Testis (tissue), 3 donors: ENCODE data around the gene SERPING1. TPM values are rescaled to one million over a fixed set of nuclear protein-coding genes. Genes with fewer than 3 reads are reported as not detected.
A peak's percentile ranks its signal among the peaks of the same experiment; 100 is the strongest.

Experiments used
- DNase-seq: peaks from one replicate; pipeline ENCODE4 v3.0.0-alpha.2; 2019
- H3K27ac ChIP-seq, 2 donors: fragments of 200-600 bp; sonication (generic); one replicate each; pipeline ENCODE4 v1.5.1; 2019
- H3K27me3 ChIP-seq: fragments of 200-600 bp; sonication (generic); one replicate; pipeline ENCODE4 v1.5.1; 2019
- H3K36me3 ChIP-seq: fragments of 200-600 bp; sonication (generic); one replicate; pipeline ENCODE4 v1.5.1; 2017; ENCODE audit warnings: low read depth; ENCODE audit errors: missing control alignments
- H3K4me1 ChIP-seq: fragments of 200-600 bp; sonication (generic); one replicate; pipeline ENCODE4 v1.5.1; 2019
- H3K4me3 ChIP-seq, 2 donors: fragments of 200-600 bp; sonication (generic); one replicate each; pipeline ENCODE4 v1.5.1; 2017 to 2019
- H3K9me3 ChIP-seq: fragments of 200-600 bp; sonication (generic); one replicate; pipeline ENCODE4 v1.5.1; 2017
- CTCF ChIP-seq, 3 experiments: fragments of 450-650 bp in 2 of 3; fragments of 200-600 bp in 1 of 3; sonication (generic) in 1 of 3; IDR thresholded peaks; one replicate each; pipeline ENCODE4 v1.5.1; 2016 to 2019; ENCODE audit warnings: antibody characterized with exemption in 3 of 3, mild to moderate bottlenecking in 2 of 3, moderate library complexity in 1 of 3
- POLR2A ChIP-seq: fragments of 450-650 bp; IDR thresholded peaks from one replicate; pipeline ENCODE4 v1.6.1; 2017; ENCODE audit warnings: antibody characterized with exemption, mild to moderate bottlenecking, moderate library complexity
- WGBS, 2 donors: methylation state at CpG; one replicate each; pipeline ENCODE4 v1.1.5; 2018; 5-methylcytosine and 5-hydroxymethylcytosine counted together
- intact Hi-C: fragments of 100-400 bp; cut with DNase I; formaldehyde crosslinking; loops from one replicate; pipeline ENCODE4 v1.15.1; 2023; ENCODE audit warnings: low total_unique reads
- polyA plus RNA-seq: library from polyadenylated mRNA; stranded (reverse); fragments of 350-450 nt; fragmentation: Illumina TruSeq; extraction: RNeasy Lipid Tissue Mini Kit (QIAGEN cat#74804); gene quantifications from one replicate; pipeline ENCODE4 v1.2.3, GENCODE V29; 2014; ENCODE audit warnings: low read depth, low replicate concordance; ENCODE audit not compliant: insufficient read depth
- total RNA-seq, 2 donors: library from RNA; depleted of rRNA; stranded (reverse); fragments of >200 nt; gene quantifications; one replicate each; pipeline ENCODE4 v1.2.3, GENCODE V29; 2016

Gene SERPING1
- total and polyA plus RNA-seq, 3 donors from 2014 or later = 53.6 to 273 (median 113) TPM

DNA sequence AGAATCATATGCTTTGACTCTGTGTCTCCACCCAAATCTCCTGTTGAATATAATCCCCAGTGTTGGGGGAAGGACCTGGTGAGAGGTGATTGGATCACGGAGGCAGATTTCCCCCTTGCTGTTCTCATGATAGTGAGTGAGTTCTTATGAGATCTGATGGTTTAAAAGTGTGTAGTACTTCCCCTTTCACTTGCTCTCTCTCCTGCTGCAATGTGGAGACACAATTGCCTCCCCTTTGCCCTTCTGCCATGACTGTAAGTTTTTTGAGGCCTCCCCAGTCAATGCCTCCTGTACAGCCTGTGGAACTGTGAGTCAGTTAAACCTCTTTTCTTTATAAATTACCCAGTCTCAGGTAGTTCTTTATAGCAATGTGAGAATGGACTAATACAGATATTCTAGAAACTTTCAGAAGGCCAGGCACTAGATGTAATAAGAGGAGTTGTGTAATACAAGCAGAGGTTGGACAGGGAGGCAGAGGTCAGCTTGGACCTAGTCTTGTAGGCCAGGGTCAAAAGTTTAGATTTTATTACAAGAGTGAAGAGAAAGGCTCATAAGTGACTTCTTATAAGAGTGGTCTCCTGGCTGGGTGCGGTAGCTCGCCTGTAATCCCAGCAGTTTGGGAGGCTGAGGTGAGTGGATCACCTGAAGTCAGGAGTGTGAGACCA lies 9.3 kb upstream of the SERPING1 start:
- Histone ChIP-seq H3K27ac (no peak overlapping the region), H3K36me3 (no peaks in the 10 kb centered on the region), H3K9me3 (no peaks in the 10 kb centered on the region), H3K4me1 (no peaks in the 10 kb centered on the region), H3K4me3 (no peak overlapping the region), H3K27me3 (no peaks in the 10 kb centered on the region)
- TF ChIP-seq CTCF (IDR thresholded peaks at IDR 0.05) (no peak), POLR2A (no peak)
- intact Hi-C loops = no loop called here
- 88 to 98% methylated on average over 3 of the region's 3 CpGs for WGBS, 2 donors
- no peak for DNase-seq

DNA sequence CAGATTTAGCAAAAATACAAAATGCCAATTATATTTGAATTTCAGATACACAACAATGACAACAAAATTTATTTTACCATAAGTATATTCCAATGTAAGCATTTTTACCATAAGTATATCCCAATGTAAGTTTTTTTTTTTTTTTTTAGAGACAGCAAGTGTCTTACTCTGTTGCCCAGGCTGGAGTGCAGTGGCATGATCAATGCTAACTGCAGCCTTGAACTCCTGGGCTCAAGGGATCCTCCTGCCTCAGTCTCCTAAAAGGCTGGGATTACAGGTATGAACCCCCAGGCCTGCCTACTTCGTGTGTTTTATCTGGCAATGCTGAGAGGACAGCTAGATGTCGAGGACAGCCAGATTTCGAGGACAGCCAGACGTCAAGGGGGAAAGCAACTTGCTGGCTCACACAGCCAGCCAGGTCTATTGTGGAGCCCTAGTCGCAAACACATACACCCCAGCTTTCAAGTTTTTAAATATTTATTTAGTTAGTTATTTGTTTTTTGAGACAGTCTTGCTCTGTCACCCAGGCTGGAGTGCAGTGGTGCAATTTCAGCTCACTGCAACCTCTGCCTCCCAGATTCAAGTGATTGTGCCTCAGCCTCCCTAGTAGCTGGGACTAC lies 1.1 kb upstream of the SERPING1 start:
- no peaks in the 10 kb centered on the region for H3K9me3 ChIP-seq
- no peaks in the 10 kb centered on the region for H3K4me1 ChIP-seq
- H3K27ac ChIP-seq = peak overlapping the region in 1 of 2 donors; percentile 93
- WGBS, 2 donors = 52 to 68% methylated on average over 5 of the region's 5 CpGs
- no peak for DNase-seq
- H3K36me3 ChIP-seq = no peaks in the 10 kb centered on the region
- no peak overlapping the region for H3K4me3 ChIP-seq
- no peak for TF ChIP-seq POLR2A
- TF ChIP-seq CTCF (IDR thresholded peaks at IDR 0.05) = no peak
- intact Hi-C loops = no loop called here
- no peaks in the 10 kb centered on the region for H3K27me3 ChIP-seq

- H3K4me3 ChIP-seq = peak overlapping the region; percentile 57 to 64
- peak overlapping the region; percentile 83 to 93 for H3K27ac ChIP-seq
- TF ChIP-seq POLR2A = no peak
- TF ChIP-seq CTCF (IDR thresholded peaks at IDR 0.05) = no peak
- no peaks in the 10 kb centered on the region for H3K4me1 ChIP-seq
- H3K9me3 ChIP-seq = no peaks in the 10 kb centered on the region
- peak; percentile 69 for DNase-seq
- intact Hi-C loops = no loop called here
- H3K36me3 ChIP-seq = no peaks in the 10 kb centered on the region
- WGBS, 2 donors = 2 to 4% methylated on average over 10 to 33 of the region's 33 CpGs
- no peaks in the 10 kb centered on the region for H3K27me3 ChIP-seq
These were observed 688 bp downstream of the SERPING1 start for GRCh38 chr11:57597916-57598830.

GRCh38 chr11:57598831-57599155 lies 1.3 kb downstream of the SERPING1 start:
- intact Hi-C loops = no loop called here
- no peaks in the 10 kb centered on the region for H3K36me3 ChIP-seq
- 34 to 41% methylated on average over 4 to 5 of the region's 5 CpGs for WGBS, 2 donors

More at GRCh38 chr11:57598831-57599155, 1.3 kb downstream of the SERPING1 start:
- H3K9me3 ChIP-seq = no peaks in the 10 kb centered on the region
- no peaks in the 10 kb centered on the region for H3K27me3 ChIP-seq
- TF ChIP-seq POLR2A = no peak
- no peak for TF ChIP-seq CTCF (IDR thresholded peaks at IDR 0.05)
- no peak for DNase-seq
- H3K4me3 ChIP-seq = peak overlapping the region in 1 of 2 donors; percentile 64
- H3K27ac ChIP-seq = peak overlapping the region; percentile 83 to 93
- H3K4me1 ChIP-seq = no peaks in the 10 kb centered on the region
